ENCODE results near the gene GABRA6.

Gene GABRA6

DNA sequence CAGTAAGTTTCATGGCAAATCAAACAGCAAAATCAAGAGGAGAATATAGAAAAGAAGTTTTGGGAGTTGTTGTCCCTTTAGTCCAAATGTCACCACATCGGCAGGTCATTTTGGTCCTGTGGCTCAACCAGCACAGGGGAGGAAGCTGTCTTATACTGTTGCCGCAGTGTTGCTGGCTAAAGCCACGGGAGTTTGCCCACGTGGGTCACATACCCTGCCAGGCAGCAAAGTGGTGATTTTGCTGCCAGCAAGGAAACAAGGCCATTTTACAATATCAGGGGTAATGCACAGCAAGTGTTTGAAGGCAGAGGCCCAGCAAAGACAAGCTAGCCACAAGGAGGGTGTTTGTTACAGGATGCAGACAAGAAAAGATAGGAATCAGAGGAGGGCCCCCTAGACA lies 14.5 kb downstream of the GABRA6 start:
- TF ChIP-seq POLR2AphosphoS5 (IDR thresholded peaks at IDR 0.05; ENCODE audit: low read depth, low read length) (no peak), POLR2A (IDR thresholded peaks at IDR 0.05; ENCODE audit: low read depth, low read length) (no peak), TAF1 (IDR thresholded peaks at IDR 0.05; ENCODE audit: borderline replicate concordance, low read depth, low read length) (no peak)
- DNase-seq (ENCODE audit: insufficient read length) (no peak), FAIRE-seq (no peak)

DNA sequence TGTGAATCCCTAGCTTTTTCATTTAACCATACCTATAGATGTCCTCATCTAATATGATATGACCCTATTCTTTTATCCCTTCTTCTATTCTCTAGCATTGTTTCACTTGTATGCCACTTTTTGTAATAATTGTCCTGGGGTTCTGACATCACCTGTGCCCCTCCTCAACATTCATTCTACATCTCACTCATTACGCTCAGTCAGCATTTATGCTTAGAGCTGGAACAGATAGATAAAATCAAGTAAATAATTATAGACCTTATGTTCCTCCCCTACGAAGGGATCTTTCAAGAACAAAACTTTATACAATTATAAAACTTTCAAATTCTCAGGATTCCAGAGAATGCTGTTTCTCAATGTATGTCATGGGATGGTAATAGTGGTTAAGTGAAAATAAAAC lies 18.0 kb downstream of the GABRA6 start:
- FAIRE-seq (no peak), DNase-seq (ENCODE audit: insufficient read length) (no peak)
- TF ChIP-seq TAF1 (IDR thresholded peaks at IDR 0.05; ENCODE audit: borderline replicate concordance, low read depth, low read length): no peak
- TF ChIP-seq POLR2A (IDR thresholded peaks at IDR 0.05; ENCODE audit: low read depth, low read length): no peak
- no peak for TF ChIP-seq POLR2AphosphoS5 (IDR thresholded peaks at IDR 0.05; ENCODE audit: low read depth, low read length)

DNA sequence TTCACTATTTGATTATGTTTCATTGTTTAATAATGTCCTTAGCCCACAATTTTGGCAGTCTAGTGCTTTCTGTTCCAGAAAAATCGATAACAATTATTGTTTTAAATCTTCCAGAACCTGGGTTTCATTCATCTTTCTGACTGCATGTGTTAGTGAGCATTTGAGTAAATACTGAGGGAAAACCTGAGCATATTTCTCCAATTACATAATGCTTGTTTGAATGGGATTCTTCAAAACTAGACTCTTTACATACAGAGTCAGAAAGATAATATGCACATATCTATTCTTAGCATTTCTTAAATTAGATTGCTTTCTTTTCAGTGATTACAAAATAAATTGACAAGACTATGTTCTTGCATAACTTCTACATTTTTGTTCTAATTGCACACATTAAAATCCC lies 21.9 kb downstream of the GABRA6 start:
- FAIRE-seq (no peak), DNase-seq (ENCODE audit: insufficient read length) (no peak)
- TF ChIP-seq TAF1 (IDR thresholded peaks at IDR 0.05; ENCODE audit: borderline replicate concordance, low read depth, low read length) (no peak), POLR2A (IDR thresholded peaks at IDR 0.05; ENCODE audit: low read depth, low read length) (no peak), POLR2AphosphoS5 (IDR thresholded peaks at IDR 0.05; ENCODE audit: low read depth, low read length) (no peak)

DNA sequence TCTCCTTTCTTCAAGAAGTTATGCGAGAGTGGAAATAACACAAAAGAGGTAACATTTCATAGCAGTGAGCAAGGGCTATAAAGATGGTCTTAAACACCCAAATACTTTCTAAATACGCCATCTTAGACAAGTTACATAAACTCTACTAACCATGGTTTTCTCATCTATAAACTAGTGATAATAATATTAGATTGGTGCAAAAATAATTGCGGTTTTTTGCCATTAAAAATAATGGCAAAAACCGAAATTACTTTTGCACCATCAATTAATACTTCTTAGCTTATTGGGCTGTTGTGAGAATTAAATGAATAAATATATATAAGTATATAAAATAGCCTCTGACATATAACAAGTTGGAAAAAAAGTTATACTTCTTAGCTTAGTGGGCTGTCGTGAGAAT lies 23.7 kb downstream of the GABRA6 start:
- DNase-seq (ENCODE audit: insufficient read length) (no peak), FAIRE-seq (no peak)

DNA sequence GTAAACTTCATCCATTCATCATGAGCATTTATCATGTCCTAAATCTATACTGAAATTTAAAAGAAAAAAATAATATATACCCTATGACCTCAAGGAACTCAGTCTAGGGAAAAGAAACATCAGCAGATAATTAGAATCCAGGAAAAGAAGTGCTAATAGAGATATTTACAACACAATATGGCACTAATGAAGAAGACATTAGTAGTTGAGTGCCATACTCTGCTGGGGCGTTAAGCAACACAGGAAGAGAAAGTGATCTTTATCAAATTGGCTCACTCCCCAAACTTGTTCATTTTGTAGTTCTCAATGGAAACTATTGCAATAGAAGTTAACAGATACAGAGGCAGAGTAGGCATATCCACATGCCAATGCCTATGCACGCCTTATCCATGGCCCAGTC lies 27.5 kb downstream of the GABRA6 start:
- FAIRE-seq (no peak), DNase-seq (ENCODE audit: insufficient read length) (no peak)
- no peak for TF ChIP-seq TAF1 (IDR thresholded peaks at IDR 0.05; ENCODE audit: borderline replicate concordance, low read depth, low read length)

More for the DNA sequence above, 23.7 kb downstream of the GABRA6 start:
- TF ChIP-seq TAF1 (IDR thresholded peaks at IDR 0.05; ENCODE audit: borderline replicate concordance, low read depth, low read length) (no peak), POLR2AphosphoS5 (IDR thresholded peaks at IDR 0.05; ENCODE audit: low read depth, low read length) (no peak)

DNA sequence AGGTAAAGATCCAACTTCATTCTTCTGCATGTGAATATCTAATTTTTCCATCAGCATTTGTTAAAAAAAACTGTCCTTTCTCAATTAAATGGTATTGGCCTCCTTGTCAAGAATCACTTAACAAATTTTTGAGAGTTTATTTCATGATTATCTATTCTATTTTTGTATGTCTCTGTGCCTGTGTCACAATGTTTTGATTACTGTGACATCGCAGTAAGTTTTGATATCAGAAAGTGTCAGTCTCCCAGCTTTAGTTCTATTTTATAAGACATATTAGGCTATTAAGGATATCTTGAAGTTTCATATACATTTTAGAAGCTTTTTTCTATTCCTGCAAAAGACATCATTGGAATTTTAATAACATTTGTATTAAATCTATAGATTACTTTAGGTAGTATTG lies 33.6 kb downstream of the GABRA6 start:
- no peak for DNase-seq (ENCODE audit: insufficient read length)
- TF ChIP-seq POLR2AphosphoS5 (IDR thresholded peaks at IDR 0.05; ENCODE audit: low read depth, low read length) (no peak), TAF1 (IDR thresholded peaks at IDR 0.05; ENCODE audit: borderline replicate concordance, low read depth, low read length) (no peak), POLR2A (IDR thresholded peaks at IDR 0.05; ENCODE audit: low read depth, low read length) (no peak)
- no peak for FAIRE-seq

DNA sequence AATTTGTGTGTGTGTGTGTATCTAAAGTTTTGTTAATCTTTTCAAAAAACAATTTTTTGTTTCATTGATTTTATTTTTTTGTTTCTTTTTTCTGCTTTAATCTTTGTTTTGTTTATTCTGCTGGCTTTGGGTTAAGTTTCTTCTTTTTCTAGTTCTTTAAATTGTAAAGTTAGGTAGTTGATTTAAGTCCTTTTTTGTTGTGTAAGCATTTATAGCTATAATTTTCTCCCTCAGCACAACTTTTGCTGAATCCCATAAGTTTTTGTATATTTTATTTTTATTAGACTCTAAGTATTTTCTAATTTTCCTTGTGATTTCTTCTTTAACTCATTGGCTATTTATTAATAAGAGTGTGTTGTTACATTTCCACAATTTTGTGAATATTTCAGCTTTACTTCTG lies 34.9 kb downstream of the GABRA6 start:
- no peak for TF ChIP-seq POLR2A (IDR thresholded peaks at IDR 0.05; ENCODE audit: low read depth, low read length)
- TF ChIP-seq TAF1 (IDR thresholded peaks at IDR 0.05; ENCODE audit: borderline replicate concordance, low read depth, low read length): no peak
- TF ChIP-seq POLR2AphosphoS5 (IDR thresholded peaks at IDR 0.05; ENCODE audit: low read depth, low read length): no peak
- FAIRE-seq (no peak), DNase-seq (ENCODE audit: insufficient read length) (no peak)

DNA sequence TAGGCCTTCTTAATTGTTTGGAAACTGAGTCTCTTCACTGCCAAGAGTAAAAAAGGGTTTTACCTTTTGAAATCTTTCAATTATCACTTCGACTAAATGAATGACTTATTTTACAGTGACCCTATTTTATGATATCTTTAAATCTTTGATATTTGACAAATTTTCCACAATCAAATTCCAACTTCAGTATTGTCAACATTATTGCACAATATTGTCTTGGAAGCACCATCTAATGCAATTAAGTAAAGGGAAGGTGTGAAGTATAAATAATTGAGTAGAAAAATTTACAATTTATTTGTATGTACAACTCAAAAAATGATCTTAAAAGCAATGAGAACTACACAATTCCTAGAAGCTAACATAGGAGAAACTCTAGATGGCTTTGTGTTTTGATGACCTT lies 49.2 kb downstream of the GABRA6 start:
- DNase-seq (ENCODE audit: insufficient read length) (no peak), FAIRE-seq (no peak)
- TF ChIP-seq TAF1 (IDR thresholded peaks at IDR 0.05; ENCODE audit: borderline replicate concordance, low read depth, low read length): no peak
- no peak for TF ChIP-seq POLR2A (IDR thresholded peaks at IDR 0.05; ENCODE audit: low read depth, low read length)
- TF ChIP-seq POLR2AphosphoS5 (IDR thresholded peaks at IDR 0.05; ENCODE audit: low read depth, low read length): no peak

DNA sequence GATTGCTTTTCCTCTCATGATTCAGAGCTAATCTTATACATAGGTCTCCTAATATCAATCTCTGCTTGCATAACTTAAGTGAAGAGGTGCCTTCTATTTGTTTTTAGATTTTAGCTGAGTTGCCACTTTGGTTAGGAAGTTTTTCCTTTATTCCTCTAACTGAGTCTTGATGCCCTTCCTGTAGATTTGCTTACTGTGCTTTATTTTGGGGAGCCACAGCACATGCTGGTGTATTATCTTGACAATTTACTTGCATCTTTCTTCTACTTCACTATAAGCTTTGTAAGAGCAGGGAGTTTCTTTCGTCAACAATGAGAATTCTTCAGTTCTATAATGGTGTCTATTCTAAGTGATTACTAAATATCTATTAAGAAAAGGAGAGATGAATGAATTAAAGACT lies 54.9 kb downstream of the GABRA6 start:
- DNase-seq (ENCODE audit: insufficient read length) (no peak), FAIRE-seq (no peak)
- no peak for TF ChIP-seq POLR2AphosphoS5 (IDR thresholded peaks at IDR 0.05; ENCODE audit: low read depth, low read length)
- no peak for TF ChIP-seq TAF1 (IDR thresholded peaks at IDR 0.05; ENCODE audit: borderline replicate concordance, low read depth, low read length)
- no peak for TF ChIP-seq POLR2A (IDR thresholded peaks at IDR 0.05; ENCODE audit: low read depth, low read length)

DNA sequence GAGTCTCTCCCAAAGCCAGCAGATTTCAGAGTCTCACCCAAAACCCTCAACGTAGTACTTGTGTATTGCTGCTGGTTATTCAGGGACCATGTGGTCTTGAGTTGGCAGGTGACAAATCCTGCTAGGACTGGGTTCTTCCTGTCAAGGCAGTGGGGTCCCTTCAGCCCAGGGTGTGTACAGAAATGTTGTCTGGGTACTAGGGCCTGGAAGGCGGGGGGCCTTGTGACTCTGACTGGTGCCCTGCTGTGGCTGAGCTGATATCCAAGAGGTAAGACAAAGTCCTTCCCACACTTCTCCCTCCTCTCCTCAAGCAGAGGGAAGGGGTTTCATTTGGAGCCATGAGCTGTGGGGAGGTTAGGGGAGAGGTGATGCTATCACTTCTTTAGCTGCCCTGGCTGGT lies 58.8 kb downstream of the GABRA6 start:
- no peak for TF ChIP-seq TAF1 (IDR thresholded peaks at IDR 0.05; ENCODE audit: borderline replicate concordance, low read depth, low read length)
- no peak for TF ChIP-seq POLR2A (IDR thresholded peaks at IDR 0.05; ENCODE audit: low read depth, low read length)
- no peak for TF ChIP-seq POLR2AphosphoS5 (IDR thresholded peaks at IDR 0.05; ENCODE audit: low read depth, low read length)
- DNase-seq (ENCODE audit: insufficient read length): no peak

DNA sequence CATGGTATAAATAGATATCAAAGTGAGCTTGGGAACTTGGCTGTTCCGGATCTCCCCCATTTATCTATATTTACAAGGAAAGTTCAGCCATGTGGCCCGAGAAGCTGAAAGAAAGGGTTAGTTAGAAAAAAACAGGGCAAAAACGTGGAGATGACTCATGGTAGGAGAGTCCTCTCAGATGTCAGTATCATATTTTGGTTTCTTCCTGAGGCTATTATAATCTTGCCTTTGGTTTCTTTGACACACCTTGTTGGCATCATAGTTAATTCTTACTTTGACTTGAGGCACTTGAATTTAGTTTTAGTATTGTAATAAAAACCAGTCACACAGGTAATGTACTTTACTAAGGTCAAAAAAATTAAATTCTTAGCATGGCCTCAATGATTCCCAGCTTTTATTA lies 59.9 kb downstream of the GABRA6 start:
- no peak for TF ChIP-seq TAF1 (IDR thresholded peaks at IDR 0.05; ENCODE audit: borderline replicate concordance, low read depth, low read length)
- TF ChIP-seq POLR2AphosphoS5 (IDR thresholded peaks at IDR 0.05; ENCODE audit: low read depth, low read length): no peak
- TF ChIP-seq POLR2A (IDR thresholded peaks at IDR 0.05; ENCODE audit: low read depth, low read length): no peak
- DNase-seq (ENCODE audit: insufficient read length) (no peak), FAIRE-seq (no peak)

More for the DNA sequence above, 58.8 kb downstream of the GABRA6 start:
- FAIRE-seq: no peak

DNA sequence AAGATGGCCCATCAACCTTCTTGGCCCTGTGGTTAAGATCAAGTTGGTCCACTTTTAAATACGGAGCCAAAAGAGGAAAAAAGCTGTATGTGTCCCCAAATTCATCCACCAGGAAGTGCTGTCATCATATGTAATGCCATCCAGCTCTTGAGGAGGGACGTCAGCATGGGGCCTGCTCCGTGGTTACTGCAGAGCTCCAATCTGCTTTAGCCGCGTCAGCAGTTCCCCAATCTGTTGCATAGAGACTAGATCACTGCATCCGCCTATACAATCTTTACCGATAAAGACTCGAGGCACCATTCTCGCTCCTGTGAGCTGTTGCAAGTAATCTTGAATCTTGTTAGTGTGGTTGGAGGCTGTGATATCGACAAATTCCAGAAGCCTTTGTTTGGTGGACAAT lies 65.7 kb downstream of the GABRA6 start:
- FAIRE-seq (no peak), DNase-seq (ENCODE audit: insufficient read length) (no peak)

More for the DNA sequence above, 65.7 kb downstream of the GABRA6 start:
- TF ChIP-seq TAF1 (IDR thresholded peaks at IDR 0.05; ENCODE audit: borderline replicate concordance, low read depth, low read length): no peak
- TF ChIP-seq POLR2A (IDR thresholded peaks at IDR 0.05; ENCODE audit: low read depth, low read length): no peak
- no peak for TF ChIP-seq POLR2AphosphoS5 (IDR thresholded peaks at IDR 0.05; ENCODE audit: low read depth, low read length)
